ENCODE data around the gene ANKRD60. TPM values are rescaled to one million over a fixed set of nuclear protein-coding genes. Genes with fewer than 3 reads are reported as not detected.

ANKRD60 gene
- polyA plus RNA-seq, 1 donor = not detected

- DNase-seq (ENCODE audit: low read depth) = no peak
Measured at GRCh38 chr20:58194175-58194791, 34.2 kb downstream of the ANKRD60 start.

GRCh38 chr20:58192567-58192966 lies 35.9 kb downstream of the ANKRD60 start:
- DNase-seq (ENCODE audit: low read depth) = no peak

GRCh38 chr20:58192065-58192464 lies 36.4 kb downstream of the ANKRD60 start:
- DNase-seq (ENCODE audit: low read depth) = no peak

GRCh38 chr20:58188527-58188926 lies 39.9 kb downstream of the ANKRD60 start:
- no peak for DNase-seq (ENCODE audit: low read depth)

GRCh38 chr20:58184984-58185383 lies 43.5 kb downstream of the ANKRD60 start:
- DNase-seq (ENCODE audit: low read depth) = no peak

GRCh38 chr20:58184063-58184462 lies 44.4 kb downstream of the ANKRD60 start:
- no peak for DNase-seq (ENCODE audit: low read depth)

GRCh38 chr20:58182521-58183140 lies 45.8 kb downstream of the ANKRD60 start:
- no peak for DNase-seq (ENCODE audit: low read depth)

GRCh38 chr20:58179432-58180099 lies 48.9 kb downstream of the ANKRD60 start:
- DNase-seq (ENCODE audit: low read depth) = no peak

GRCh38 chr20:58179083-58179431 lies 49.4 kb downstream of the ANKRD60 start:
- no peak for DNase-seq (ENCODE audit: low read depth)

GRCh38 chr20:58177799-58178198 lies 50.7 kb downstream of the ANKRD60 start:
- DNase-seq (ENCODE audit: low read depth) = no peak

- DNase-seq (ENCODE audit: low read depth) = no peak
Measured at GRCh38 chr20:58175836-58176235, 52.6 kb downstream of the ANKRD60 start.

- no peak for DNase-seq (ENCODE audit: low read depth)
Measured at GRCh38 chr20:58175425-58175824, 53.0 kb downstream of the ANKRD60 start.

GRCh38 chr20:58174708-58175280 lies 53.7 kb downstream of the ANKRD60 start:
- no peak for DNase-seq (ENCODE audit: low read depth)

- peak; percentile 38 for DNase-seq (ENCODE audit: low read depth)
Measured at GRCh38 chr20:58173930-58174707, 54.3 kb downstream of the ANKRD60 start.

- no peak for DNase-seq (ENCODE audit: low read depth)
Measured at GRCh38 chr20:58173091-58173490, 55.4 kb downstream of the ANKRD60 start.

- no peak for DNase-seq (ENCODE audit: low read depth)
Measured at GRCh38 chr20:58171796-58172425, 56.5 kb downstream of the ANKRD60 start.

GRCh38 chr20:58169450-58169849 lies 59.0 kb downstream of the ANKRD60 start:
- DNase-seq (ENCODE audit: low read depth) = no peak

- no peak for DNase-seq (ENCODE audit: low read depth)
Measured at GRCh38 chr20:58168843-58169242, 59.6 kb downstream of the ANKRD60 start.

- no peak for DNase-seq (ENCODE audit: low read depth)
Measured at GRCh38 chr20:58167759-58168158, 60.7 kb downstream of the ANKRD60 start.
